Stimulated activated CD4-positive, alpha-beta T cell treated with anti-CD3 and anti-CD28 coated beads, TNF-alpha, amount 100 ng/mL, for 24 hours (primary cell): Measurements from ENCODE around the gene WDTC1.
"Not testable (repeated sequence)": the region's sequence is repeated elsewhere in the genome, so short reads cannot be mapped to it uniquely, and the experiment has no call there.

ENCODE experiments used
- DNase-seq, 3 experiments: peaks; one replicate each; pipeline ENCODE4 v3.0.0-alpha.2; 2020; ENCODE audit warnings: low read depth in 3 of 3

The WDTC1 gene, protein sequence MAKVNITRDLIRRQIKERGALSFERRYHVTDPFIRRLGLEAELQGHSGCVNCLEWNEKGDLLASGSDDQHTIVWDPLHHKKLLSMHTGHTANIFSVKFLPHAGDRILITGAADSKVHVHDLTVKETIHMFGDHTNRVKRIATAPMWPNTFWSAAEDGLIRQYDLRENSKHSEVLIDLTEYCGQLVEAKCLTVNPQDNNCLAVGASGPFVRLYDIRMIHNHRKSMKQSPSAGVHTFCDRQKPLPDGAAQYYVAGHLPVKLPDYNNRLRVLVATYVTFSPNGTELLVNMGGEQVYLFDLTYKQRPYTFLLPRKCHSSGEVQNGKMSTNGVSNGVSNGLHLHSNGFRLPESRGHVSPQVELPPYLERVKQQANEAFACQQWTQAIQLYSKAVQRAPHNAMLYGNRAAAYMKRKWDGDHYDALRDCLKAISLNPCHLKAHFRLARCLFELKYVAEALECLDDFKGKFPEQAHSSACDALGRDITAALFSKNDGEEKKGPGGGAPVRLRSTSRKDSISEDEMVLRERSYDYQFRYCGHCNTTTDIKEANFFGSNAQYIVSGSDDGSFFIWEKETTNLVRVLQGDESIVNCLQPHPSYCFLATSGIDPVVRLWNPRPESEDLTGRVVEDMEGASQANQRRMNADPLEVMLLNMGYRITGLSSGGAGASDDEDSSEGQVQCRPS

DNA sequence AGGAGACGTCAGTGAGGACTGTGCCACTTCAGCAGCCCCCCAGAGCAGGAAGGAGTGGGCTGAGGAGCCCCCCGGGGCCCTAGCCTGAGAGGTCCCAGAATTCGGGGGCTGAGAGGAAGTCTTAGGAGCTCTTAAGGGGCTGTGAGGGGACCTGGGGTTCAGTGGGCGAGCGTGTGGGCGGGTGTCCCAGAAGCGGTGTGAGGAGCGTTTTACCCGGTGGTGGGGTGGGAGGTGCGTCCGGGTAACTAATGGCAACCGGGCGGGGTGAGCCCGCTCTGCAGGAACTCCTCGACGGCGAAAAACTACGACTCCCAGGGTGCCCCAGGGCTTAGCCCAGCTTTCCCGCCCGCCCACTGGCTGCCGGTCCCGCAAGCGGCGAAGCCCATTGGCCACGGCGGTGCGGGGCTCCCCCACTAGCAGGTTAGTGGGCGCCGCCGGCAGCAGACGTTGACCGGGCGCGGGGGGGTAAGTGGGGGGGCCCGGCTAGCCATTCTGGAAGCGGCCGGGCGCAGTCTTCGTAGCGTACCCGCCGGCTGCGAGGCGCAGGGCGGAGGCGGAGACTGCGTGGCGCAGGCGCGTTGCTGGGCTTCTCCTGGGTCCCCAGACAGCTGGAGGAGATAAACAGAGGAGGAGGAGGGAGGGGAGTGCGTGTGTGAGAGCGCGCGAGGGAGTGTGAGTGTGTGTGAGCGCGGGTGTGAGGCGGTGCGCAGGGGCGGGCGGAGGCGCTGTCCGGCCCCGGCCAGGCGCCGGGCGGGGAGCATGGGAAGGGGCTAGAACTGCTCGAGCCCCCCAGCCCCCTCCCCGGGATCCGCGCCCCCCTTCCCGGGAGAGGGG, at the start of gene WDTC1:
TSS of gene WDTC1 (plus strand) at position 584 of the 834 bp plus-strand sequence. CDS start 26,423 bp downstream, outside the sequence.
- peak; percentile 95 to 98 (median 97) for DNase-seq

DNA sequence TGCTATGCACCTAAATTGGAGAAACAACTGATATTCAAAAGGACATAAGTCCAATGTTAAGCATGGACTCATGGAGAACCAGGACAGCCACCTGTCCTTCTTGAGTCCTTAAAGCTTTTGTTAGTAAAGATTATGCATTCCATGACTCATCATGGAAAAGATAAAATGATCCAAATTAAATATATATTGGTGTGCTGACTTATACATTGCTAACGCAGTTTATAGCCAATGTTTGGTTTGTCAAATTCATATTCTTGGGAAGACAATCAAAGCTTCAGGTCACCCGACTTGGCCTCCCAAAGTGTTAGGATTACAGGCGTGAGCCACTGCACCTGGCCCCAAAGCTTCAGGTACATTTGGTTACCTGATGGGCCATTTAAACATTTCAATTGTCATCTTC, 49.8 kb upstream of the WDTC1 start:
- DNase-seq = not testable (repeated sequence)

DNA sequence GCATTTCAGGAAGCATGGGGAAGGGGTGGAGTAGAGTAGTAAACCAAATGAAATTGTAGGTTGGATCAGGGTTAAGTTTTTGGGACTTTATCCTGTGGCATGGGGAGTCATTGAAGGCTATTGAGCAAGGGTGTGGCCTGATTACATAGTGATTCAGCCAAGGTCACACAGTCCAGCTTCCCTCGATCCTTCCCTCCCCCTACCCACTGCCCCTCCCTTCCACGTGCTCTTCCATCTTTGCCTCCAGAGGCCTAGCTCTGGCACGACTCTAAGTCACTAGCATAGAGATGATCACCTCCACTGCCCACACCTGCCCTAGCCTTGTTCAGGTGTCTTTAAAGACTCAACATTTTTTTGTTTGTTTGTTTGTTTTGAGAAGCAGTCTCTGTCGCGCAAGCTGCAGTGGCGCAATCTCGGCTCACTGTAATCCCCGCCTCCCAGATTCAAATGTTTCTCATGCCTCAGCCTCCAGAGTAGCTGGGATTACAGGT, 42.3 kb upstream of the WDTC1 start:
- DNase-seq = no peak

DNA sequence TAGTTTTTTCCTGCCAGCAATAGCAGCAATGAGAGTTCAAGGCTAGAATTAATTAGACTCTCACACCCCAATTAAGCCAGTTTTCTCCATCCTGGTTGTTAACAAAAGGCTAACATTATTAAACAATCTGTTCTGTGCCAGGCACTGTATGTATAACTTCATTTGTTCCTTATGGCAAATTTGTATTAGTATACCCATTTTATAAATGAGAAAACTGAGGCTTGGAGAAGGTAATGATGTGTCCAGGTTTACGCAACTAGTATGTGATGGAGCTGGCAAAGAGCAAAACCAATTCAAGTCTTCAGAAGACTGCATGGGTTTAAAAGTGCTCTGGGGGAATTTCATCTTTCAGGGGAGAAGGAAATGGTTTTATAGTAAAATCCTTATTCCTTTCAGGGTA, 41.2 kb upstream of the WDTC1 start:
- DNase-seq = no peak

DNA sequence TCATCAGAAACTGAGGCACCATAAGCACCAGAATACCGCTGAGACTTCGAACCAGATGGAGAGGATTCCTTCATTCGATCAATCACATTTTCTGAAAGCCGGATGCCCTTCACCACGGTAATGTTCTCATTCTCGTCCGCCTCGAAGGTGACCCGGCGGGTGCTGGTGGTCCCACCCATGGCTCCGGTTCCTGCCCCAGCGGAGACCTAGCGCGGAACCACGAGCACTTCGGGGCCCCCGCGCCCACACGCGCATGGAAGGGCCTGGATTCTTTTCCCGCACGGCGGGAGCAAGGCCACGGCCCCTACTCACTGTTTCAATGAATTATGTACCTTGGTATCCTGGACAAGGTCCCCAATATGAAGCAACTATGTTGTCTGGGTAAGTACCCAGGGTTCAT, 33.1 kb upstream of the WDTC1 start:
- no peak for DNase-seq

DNA sequence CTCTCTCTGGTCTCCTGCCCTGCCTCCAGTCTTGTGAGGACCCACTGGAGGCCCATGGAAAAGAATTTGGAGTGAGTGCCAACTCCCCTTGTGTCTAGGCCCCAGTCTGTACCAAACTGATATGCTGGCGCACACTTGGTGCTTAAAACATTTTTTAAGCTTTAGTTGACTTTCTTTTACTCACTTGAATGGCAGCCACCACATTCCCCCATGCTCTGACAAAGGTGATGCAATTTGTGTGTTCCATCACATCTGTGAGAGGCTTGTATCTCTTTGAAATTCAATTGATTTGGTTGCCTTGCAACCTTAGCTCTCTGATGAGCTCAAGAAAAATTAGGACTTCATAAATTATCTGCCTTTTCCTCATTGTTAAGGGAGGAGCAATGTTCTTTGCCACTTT, 30.5 kb upstream of the WDTC1 start:
- no peak for DNase-seq

DNA sequence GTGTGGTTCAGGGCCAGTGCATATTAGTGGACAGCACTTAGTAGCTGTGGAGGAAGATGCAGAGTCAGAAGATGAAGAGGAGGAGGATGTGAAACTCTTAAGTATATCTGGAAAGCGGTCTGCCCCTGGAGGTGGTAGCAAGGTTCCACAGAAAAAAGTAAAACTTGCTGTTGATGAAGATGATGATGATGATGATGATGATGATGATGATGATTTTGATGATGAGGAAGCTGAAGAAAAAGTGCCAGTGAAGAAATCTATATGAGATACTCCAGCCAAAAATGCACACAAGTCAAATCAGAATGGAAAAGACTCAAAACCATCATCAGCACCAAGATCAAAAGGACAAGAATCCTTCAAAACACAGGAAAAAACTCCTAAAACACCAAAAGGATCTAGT, 27.2 kb upstream of the WDTC1 start:
- not testable (repeated sequence) for DNase-seq

DNA sequence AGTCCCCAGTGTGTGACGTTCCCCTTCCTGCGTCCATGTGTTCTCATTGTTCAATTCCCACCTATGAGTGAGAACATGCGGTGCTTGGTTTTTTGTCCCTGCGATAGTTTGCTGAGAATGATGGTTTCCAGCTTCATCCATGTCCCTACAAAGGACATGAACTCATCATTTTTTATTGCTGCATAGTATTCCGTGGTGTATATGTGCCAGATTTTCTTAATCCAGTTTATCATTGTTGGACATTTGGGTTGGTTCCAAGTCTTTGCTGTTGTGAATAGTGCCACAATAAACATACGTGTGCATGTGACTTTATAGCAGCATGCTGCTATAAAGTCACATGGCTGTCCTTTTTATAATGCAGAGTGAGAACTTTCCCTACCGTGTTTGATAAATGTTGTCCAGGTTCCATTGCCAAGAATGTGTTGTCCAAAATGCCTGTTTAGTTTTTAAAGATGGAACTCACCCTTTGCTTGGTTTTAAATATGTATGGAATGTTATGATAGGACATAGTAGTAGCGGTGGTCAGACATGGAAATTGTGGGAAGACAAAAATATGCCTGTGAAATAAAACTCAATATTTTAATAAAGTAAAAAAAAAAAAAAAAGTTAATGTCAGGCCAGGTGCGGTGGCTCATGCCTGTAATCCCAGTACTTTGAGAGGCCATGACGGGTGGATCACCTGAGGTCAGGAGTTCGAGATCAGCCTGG, 26.1 kb upstream of the WDTC1 start:
- DNase-seq = not testable (repeated sequence)

DNA sequence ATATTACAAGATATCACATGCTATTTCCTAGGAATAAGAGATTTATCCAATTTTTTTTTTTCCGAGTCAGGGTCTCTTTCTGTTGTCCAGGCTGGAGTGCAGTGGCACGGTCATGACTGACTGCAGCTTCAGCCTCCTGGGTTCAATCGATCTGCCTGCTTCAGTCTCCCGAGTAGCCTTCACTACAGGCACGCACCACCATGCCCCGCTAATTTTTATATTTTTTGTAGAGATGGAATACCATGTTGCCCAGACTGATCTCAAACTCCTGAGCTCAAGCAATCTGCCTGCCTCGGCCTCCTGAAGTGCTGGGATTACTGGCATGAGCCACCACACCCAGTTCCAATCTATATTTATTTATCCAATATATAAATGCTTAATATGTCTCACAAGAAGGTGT, 18.0 kb upstream of the WDTC1 start:
- no peak for DNase-seq

DNA sequence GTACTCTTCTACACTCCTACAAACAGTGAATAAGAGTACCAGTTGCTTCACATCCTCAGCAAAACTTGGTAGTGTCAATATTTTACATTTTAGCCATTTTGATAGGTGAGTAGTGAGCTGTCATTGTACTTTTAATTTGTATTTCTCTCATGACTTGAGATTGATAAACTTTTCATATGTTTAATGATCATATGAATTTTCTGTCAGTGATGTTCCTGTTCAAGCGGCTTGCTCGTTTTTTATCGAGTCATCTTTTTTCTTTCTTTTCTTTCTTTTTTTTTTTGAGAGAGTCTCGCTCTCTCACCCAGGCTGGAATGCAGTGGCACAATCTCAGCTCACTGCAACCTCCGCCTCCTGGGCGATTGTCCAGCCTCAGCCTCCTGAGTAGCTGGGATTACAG, 17.0 kb upstream of the WDTC1 start:
- no peak for DNase-seq

DNA sequence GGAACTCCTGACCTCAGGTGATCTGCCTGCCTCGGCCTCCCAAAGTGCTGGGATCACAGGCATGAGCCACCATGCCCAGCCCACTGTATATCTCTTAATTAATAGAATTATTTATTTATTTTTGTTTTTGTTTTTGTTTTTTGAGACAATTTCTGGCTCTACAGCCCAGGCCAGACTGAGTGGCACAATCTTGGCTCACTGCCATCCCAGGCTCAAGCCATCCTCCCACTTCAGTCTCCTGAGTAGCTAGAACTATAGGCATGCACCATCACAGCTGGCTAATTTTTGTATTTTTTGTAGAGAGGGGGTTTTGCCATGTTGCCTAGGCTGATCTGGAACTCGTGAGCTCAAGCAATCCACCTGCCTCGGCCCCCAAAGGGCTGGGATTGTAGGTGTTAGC, 15.7 kb upstream of the WDTC1 start:
- no peak for DNase-seq

DNA sequence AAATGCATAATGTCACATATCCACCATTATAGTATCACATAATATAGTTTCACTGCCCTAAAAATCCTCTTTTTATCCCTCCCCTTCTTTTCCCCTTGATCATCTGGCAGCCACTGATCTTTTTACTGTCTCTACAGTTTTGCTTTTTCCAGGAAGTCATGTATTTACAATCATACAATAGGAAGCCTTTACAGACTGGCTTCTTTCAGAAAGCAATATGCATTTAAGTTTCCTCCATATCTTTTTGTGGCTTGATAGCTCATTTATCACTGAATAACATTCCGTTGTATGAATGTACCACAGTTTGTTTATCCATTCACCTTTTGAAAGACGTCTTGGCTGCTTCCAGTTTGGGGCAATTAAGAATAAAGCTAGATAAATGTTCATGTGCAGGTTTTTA, 14.3 kb upstream of the WDTC1 start:
- no peak for DNase-seq

DNA sequence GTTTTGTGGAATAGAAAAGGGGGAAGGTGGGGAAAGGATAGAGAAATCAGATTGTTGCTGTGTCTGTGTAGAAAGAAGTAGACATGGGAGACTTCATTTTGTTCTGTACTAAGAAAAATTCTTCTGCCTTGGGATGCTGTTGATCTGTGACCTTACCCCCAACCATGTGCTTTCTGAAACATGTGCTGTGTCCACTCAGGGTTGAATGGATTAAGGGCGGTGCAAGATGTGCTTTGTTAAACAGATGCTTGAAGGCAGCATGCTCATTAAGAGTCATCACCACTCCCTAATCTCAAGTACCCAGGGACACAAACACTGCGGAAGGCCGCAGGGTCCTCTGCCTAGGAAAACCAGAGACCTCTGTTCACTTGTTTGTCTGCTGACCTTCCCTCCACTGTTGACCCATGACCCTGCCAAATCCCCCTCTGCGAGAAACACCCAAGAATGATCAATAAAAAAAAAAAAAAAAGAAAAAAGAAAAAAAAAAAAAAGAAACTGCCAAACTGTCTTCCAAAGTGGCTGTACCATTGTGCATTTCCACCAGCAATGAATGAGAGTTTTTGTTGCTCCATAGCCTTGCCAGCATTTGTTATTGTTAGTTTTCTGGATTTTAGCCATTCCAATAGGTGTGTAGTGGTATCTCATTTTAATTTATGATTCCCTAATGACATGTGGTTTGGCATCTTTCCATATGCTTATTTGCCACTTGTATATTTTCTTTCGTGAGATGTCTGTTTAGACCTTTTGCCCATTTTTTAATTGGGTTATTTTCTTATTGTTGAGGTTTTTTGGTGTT, 13.5 kb upstream of the WDTC1 start:
- DNase-seq = not testable (repeated sequence)

DNA sequence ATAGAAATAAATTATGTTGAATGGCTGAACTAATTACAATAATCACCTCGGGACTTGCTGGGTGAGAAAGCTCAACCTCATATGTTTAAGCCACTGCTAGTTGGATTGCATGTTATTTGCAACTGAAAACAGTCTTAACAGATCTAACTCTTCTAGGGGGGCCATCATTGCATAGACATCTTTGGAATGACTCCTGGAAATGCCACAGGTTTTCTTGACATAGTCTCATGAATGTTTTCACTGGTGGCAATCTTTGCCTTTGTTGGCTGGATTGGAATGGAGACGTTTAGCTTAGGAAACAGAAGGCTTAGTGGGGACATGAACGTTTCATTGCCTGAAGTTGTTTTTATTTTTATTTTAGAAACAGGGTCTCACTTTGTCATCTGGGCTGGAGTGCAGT, 8.8 kb upstream of the WDTC1 start:
- DNase-seq = no peak

DNA sequence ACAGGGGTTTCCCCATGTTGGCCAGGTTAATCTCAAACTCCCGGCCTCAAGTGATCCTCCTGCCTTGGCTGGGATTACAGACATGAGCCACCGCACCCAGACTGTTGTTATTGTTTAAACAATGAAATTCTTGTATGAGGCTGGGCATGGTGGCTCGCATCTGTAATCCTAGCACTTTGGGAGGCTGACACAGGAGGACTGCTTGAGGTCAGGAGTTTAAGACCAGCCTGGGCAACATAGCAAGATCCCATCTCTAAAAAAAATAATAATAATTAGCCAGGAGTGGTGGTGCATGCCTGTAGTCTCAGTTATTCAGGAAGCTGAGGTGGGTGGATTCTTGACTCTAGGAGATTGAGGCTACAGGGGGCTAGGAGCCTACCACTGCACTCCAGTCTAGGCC, 6.7 kb upstream of the WDTC1 start:
- no peak for DNase-seq

DNA sequence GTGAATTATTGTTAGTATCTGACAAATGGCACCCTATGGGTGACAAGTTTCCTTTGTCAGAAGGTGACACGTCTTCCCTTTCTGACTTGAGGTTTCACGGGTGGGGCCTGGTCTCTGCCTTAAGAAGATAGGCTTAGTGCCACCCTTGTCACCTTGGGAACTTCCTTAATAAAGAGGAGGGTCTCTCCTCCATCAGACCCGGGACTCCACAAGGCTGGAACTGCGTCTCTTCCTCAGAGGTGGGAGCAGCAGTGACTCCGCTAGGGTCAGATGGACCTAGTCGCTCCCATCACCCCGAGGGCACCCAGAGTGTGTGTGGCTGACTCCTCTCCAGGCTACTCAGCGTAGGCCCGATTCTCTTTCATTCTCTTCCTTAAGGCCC, 774 bp upstream of the WDTC1 start:
- peak in 1 of 3 experiments; percentile 1 for DNase-seq

DNA sequence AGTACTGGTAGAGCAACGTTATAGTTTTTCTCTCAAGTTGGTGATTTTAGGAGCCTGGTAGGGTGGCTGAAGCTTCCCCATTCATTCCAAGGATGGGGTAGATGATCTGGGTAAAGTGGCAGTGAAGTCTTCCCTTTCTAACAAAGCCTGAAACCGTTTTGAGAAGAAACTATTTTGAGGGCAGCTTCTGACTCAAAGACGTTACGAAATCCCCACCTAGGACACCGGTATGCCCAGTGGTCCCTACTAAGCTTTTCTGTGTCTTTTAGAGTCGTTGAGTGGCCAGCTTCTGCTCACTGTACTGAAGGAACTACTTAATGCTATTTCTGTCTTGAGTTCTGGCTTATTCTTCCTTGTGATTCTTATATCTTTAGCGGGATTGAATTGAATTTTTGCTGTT, 1.4 kb downstream of the WDTC1 start:
- DNase-seq = no peak

DNA sequence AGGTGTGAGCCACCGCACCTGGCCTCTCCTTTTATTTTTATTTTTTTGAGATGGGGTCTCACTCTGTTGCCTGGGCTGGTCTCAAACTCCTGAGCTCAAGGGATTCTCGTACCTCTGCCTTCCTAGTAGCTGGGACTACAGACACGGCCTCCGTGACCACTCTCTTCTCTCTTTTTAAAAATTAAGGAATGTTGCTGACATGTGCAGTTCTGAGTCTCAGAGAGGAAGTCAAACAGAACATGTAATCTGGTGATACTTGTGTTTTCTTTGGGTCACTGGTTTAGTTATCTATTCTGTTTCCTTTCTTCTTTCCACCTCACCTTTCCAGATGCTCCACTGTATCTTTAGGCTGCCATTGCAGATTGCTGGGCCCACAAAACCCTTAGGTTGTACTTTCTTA, 2.7 kb downstream of the WDTC1 start:
- DNase-seq = no peak

DNA sequence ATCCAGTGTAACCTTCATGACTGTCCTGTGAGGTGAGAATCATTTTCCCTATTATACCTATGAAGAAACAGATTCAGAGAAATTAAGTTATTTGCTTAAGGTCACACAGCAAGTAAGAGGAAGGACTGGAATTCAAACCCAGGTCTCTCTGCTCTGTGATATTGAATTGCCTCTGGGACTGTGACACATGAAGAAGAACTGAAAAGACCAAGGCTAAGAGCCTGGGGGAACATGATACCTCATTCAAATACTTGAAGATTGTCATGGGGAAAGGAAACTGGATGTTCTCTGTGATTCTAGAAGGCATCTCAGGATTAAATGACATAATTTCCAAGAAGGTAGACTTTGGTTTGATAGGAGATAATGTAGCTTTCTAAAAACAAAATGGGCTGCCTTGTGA, 3.6 kb downstream of the WDTC1 start:
- no peak for DNase-seq

DNA sequence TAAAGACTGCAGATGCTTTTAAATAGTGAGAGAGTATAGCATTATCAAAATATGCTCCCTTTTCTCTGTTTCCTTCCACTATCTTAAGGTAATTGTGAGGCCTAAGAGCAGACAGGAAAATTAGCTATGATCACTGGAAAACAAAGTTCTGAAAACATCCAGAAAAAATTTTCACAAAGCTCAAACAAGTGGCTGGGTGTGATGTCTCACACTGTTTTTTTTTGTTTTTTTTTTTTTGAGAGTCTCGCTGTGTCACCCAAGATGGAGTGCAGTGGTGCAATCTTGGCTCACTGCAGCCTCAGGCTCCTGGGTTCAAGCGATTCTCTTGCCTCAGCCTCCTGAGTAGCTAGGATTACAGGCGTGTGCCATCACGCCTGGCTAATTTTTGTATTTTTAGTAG, 7.2 kb downstream of the WDTC1 start:
- DNase-seq = no peak

DNA sequence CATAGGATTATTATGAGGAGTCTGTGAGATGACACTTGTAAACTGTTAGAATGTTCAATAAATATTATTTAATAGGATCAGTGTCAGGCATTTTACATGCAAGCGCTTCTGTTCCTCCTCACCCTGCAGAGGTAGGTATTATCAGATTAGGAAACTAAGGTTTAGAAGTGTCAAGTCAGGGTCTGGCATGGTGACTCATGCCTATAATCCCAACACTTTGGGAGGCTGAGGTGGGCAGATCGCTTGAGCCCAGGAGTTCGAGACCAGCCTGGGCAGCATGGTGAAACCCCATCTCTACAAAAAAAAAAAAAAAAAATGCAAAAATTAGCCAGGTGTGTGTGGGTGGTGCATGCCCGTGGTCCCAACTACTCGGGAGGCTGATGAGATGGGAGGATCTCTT, 9.2 kb downstream of the WDTC1 start:
- not testable (repeated sequence) for DNase-seq
